ENCODE measurements around the gene EXD3. TPM values are rescaled to one million over a fixed set of nuclear protein-coding genes. Genes with fewer than 3 reads are reported as not detected.
"Not testable (repeated sequence)": the region's sequence is repeated elsewhere in the genome, so short reads cannot be mapped to it uniquely, and the experiment has no call there.

The EXD3 gene
- total RNA-seq, 1 donor from 2014 or later = 8.4 TPM

- no peaks in the 10 kb centered on the region for H3K9me3 ChIP-seq (ENCODE audit: control insufficient read depth in 3 of 3, low read length in 3 of 3)
- no peak overlapping the region for H3K4me3 ChIP-seq (ENCODE audit: low read length in 3 of 3)
- H3K36me3 ChIP-seq (ENCODE audit: control insufficient read depth in 3 of 3, insufficient read depth in 3 of 3, low read length in 3 of 3) = peaks cover 27 to 38% (median 35%) of the 10 kb centered on the region in 3 donors
- H3K9ac ChIP-seq (ENCODE audit: low read depth in 1 of 3, low read length in 3 of 3) = no peak overlapping the region
- H3K27me3 ChIP-seq (ENCODE audit: control insufficient read depth in 3 of 3, insufficient read depth in 3 of 3, low read length in 3 of 3) = no peaks in the 10 kb centered on the region
- no peak overlapping the region for H3K27ac ChIP-seq (ENCODE audit: low read depth, low read length)
- peaks cover 2 to 17% (median 13%) of the 10 kb centered on the region in 3 donors for H3K4me1 ChIP-seq (ENCODE audit: control insufficient read depth in 3 of 3, insufficient read depth in 3 of 3, low read length in 3 of 3)
Measured at GRCh38 chr9:137263506-137263905, 159.5 kb downstream of the EXD3 start.

GRCh38 chr9:137262909-137263285, 160.1 kb downstream of the EXD3 start:
- no peak overlapping the region for H3K9ac ChIP-seq (ENCODE audit: low read depth in 1 of 3, low read length in 3 of 3)
- H3K4me3 ChIP-seq (ENCODE audit: low read length in 3 of 3) = no peak overlapping the region
- no peaks in the 10 kb centered on the region for H3K27me3 ChIP-seq (ENCODE audit: control insufficient read depth in 3 of 3, insufficient read depth in 3 of 3, low read length in 3 of 3)
- peaks cover 0 to 11% (median 7%) of the 10 kb centered on the region in 3 donors for H3K4me1 ChIP-seq (ENCODE audit: control insufficient read depth in 3 of 3, insufficient read depth in 3 of 3, low read length in 3 of 3)
- H3K27ac ChIP-seq (ENCODE audit: low read depth, low read length) = no peak overlapping the region
- H3K36me3 ChIP-seq (ENCODE audit: control insufficient read depth in 3 of 3, insufficient read depth in 3 of 3, low read length in 3 of 3) = peaks cover 31 to 38% (median 37%) of the 10 kb centered on the region in 3 donors
- H3K9me3 ChIP-seq (ENCODE audit: control insufficient read depth in 3 of 3, low read length in 3 of 3) = no peaks in the 10 kb centered on the region

DNA sequence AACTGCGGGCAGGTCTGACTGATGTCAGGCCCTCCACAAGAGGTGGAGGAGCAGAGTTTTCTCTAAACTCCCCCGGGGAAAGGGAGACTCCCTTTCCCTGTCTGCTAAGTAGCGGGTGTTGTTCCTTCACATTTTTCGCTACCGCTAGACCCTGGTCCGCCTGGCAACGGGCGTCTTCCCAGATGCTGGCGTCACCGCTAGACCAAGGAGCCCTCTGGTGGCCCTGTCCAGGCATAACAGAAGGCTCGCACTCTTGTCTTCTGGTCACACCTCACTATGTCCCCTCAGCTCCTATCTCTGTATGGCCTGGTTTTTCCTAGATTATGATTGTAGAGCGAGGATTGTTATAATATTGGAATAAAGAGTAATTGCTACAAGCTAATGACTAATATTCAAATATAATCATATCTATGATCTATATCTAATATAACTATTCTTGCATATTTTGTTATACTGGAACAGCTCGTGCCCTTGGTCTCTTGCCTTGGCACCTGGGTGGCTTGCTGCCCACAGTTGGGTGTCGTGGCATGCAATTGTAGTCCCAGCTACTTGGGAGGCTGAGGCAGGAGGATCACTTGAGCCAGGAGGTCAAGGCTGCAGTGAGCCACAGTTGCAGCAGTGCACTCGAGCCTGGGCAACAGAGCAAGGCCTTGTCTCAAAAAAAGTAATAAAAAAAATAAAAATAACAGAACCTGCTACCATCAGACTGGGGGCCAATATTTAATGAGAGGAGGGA, 160.6 kb downstream of the EXD3 start:
- H3K27ac ChIP-seq (ENCODE audit: low read depth, low read length); H3K4me1 ChIP-seq (ENCODE audit: control insufficient read depth in 3 of 3, insufficient read depth in 3 of 3, low read length in 3 of 3); H3K9ac ChIP-seq (ENCODE audit: low read depth in 1 of 3, low read length in 3 of 3); H3K9me3 ChIP-seq (ENCODE audit: control insufficient read depth in 3 of 3, low read length in 3 of 3); H3K4me3 ChIP-seq (ENCODE audit: low read length in 3 of 3); H3K27me3 ChIP-seq (ENCODE audit: control insufficient read depth in 3 of 3, insufficient read depth in 3 of 3, low read length in 3 of 3): not testable (repeated sequence)
- peaks cover 31 to 35% (median 35%) of the 10 kb centered on the region in 3 donors for H3K36me3 ChIP-seq (ENCODE audit: control insufficient read depth in 3 of 3, insufficient read depth in 3 of 3, low read length in 3 of 3)

Other genes starting within 250 kb of the EXD3 start
- gene ANAPC2, start 234.6 kb downstream of the EXD3 start, total RNA-seq = 21.4 TPM
- 47.0 TPM for gene SSNA1, start 234.5 kb downstream of the EXD3 start, total RNA-seq
- 2.6 TPM for gene TPRN, start 222.4 kb downstream of the EXD3 start, total RNA-seq
- gene TMEM203, start 217.5 kb downstream of the EXD3 start, total RNA-seq = 32.9 TPM
- gene NDOR1, start 217.5 kb downstream of the EXD3 start, total RNA-seq = 4.7 TPM
- not detected for gene RNF208, start 200.9 kb downstream of the EXD3 start, total RNA-seq
- not detected for gene CYSRT1, start 198.0 kb downstream of the EXD3 start, total RNA-seq
- not detected for gene RNF224, start 195.7 kb downstream of the EXD3 start, total RNA-seq
- gene SLC34A3, start 192.3 kb downstream of the EXD3 start, total RNA-seq = not detected
- 97.1 TPM for gene TUBB4B, start 181.9 kb downstream of the EXD3 start, total RNA-seq
- gene STPG3, start 171.9 kb downstream of the EXD3 start, total RNA-seq = not detected
- 33.9 TPM for gene NELFB, start 167.8 kb downstream of the EXD3 start, total RNA-seq
- gene TOR4A, start 145.4 kb downstream of the EXD3 start, total RNA-seq = 2.1 TPM
- 2.1 TPM for gene NRARP, start 120.9 kb downstream of the EXD3 start, total RNA-seq
- gene NOXA1, start 231 bp upstream of the EXD3 start, total RNA-seq = 0.52 TPM
- gene ENTPD8, start 18.2 kb upstream of the EXD3 start, total RNA-seq = not detected
- gene NSMF, start 36.2 kb upstream of the EXD3 start, total RNA-seq = 4.2 TPM
- gene PNPLA7, start 127.2 kb upstream of the EXD3 start, total RNA-seq = 1.0 TPM
- 32.9 TPM for gene MRPL41, start 128.7 kb upstream of the EXD3 start, total RNA-seq
- 13.0 TPM for gene DPH7, start 155.8 kb upstream of the EXD3 start, total RNA-seq
- 13.0 TPM for gene ZMYND19, start 167.3 kb upstream of the EXD3 start, total RNA-seq
- gene ARRDC1, start 182.5 kb upstream of the EXD3 start, total RNA-seq = 14.6 TPM
- 43.3 TPM for gene EHMT1, start 195.8 kb upstream of the EXD3 start, total RNA-seq

All from skeletal muscle tissue (tissue), 4 donors.